Trophoblast cell (in vitro differentiated cells and primary cell): ENCODE results near the gene ATP23.

Source experiments
- DNase-seq, 2 donors: peaks; one replicate each; pipeline ENCODE4 v3.0.0-alpha.2; 2016
- H2AFZ ChIP-seq: 2 replicates; pipeline ENCODE4 v1.6.1; 2013; ENCODE audit warnings: low read length, moderate library complexity, mild to moderate bottlenecking; ENCODE audit not compliant: insufficient read depth, poor library complexity
- H2AK5ac ChIP-seq: 2 replicates; pipeline ENCODE4 v1.6.1; 2013; ENCODE audit warnings: mild to moderate bottlenecking, low read length
- H2BK120ac ChIP-seq: 2 replicates; pipeline ENCODE4 v1.6.1; 2013; ENCODE audit warnings: low read length, mild to moderate bottlenecking, moderate library complexity; ENCODE audit not compliant: insufficient read depth, poor library complexity
- H2BK12ac ChIP-seq: 2 replicates; pipeline ENCODE4 v1.6.1; 2013; ENCODE audit warnings: mild to moderate bottlenecking, low read length, moderate library complexity
- H2BK5ac ChIP-seq: 2 replicates; pipeline ENCODE4 v1.6.1; 2013; ENCODE audit warnings: low read length, low read depth, moderate library complexity, mild to moderate bottlenecking; ENCODE audit not compliant: poor library complexity
- H3K14ac ChIP-seq: 2 replicates; pipeline ENCODE4 v1.6.1; 2013; ENCODE audit warnings: mild to moderate bottlenecking, low read length
- H3K18ac ChIP-seq: 2 replicates; pipeline ENCODE4 v1.6.1; 2013; ENCODE audit warnings: mild to moderate bottlenecking, low read length
- H3K23ac ChIP-seq: 2 replicates; pipeline ENCODE4 v1.6.1; 2013; ENCODE audit warnings: low read length
- H3K27ac ChIP-seq: 2 replicates; pipeline ENCODE4 v1.5.1; 2013; ENCODE audit warnings: low read depth, mild to moderate bottlenecking, inconsistent platforms, low read length, moderate library complexity
- H3K27me3 ChIP-seq: 2 replicates; pipeline ENCODE4 v1.6.1; 2013; ENCODE audit warnings: inconsistent platforms, mild to moderate bottlenecking, low read length, moderate library complexity; ENCODE audit not compliant: insufficient read depth
- H3K36me3 ChIP-seq, 2 experiments: 1 replicate in 1 of 2; 2 replicates in 1 of 2; pipeline ENCODE4 v1.6.1; 2013; ENCODE audit warnings: low read length in 2 of 2, mild to moderate bottlenecking in 2 of 2, moderate library complexity in 1 of 2; ENCODE audit not compliant: insufficient read depth in 2 of 2, control insufficient read depth in 1 of 2
- H3K4ac ChIP-seq: 2 replicates; pipeline ENCODE4 v1.6.1; 2013; ENCODE audit warnings: low read depth, mild to moderate bottlenecking, low read length, moderate library complexity
- H3K4me1 ChIP-seq, 2 experiments: 1 replicate in 1 of 2; 2 replicates in 1 of 2; pipeline ENCODE4 v1.6.1; 2013; ENCODE audit warnings: low read length in 2 of 2, mild to moderate bottlenecking in 2 of 2, moderate library complexity in 1 of 2; ENCODE audit not compliant: insufficient read depth in 2 of 2, control insufficient read depth in 1 of 2
- H3K4me2 ChIP-seq: 2 replicates; pipeline ENCODE4 v1.6.1; 2013; ENCODE audit warnings: inconsistent platforms, mild to moderate bottlenecking, low read length, moderate library complexity
- H3K4me3 ChIP-seq: 2 replicates; pipeline ENCODE4 v1.5.1; 2013; ENCODE audit warnings: mild to moderate bottlenecking, low read depth, low read length, inconsistent platforms
- H3K79me1 ChIP-seq: one replicate; pipeline ENCODE4 v1.6.1; 2013; ENCODE audit warnings: low read length
- H3K79me2 ChIP-seq: 2 replicates; pipeline ENCODE4 v1.6.1; 2013; ENCODE audit warnings: low read length, mild to moderate bottlenecking; ENCODE audit not compliant: control insufficient read depth, insufficient read depth, poor library complexity
- H3K9ac ChIP-seq: 2 replicates; pipeline ENCODE4 v1.6.1; 2013; ENCODE audit warnings: mild to moderate bottlenecking, low read length
- H3K9me3 ChIP-seq: 2 replicates; pipeline ENCODE4 v1.6.1; 2013; ENCODE audit warnings: low read depth, mild to moderate bottlenecking, control low read depth, inconsistent platforms, low read length; ENCODE audit not compliant: insufficient read depth
- H4K12ac ChIP-seq: 2 replicates; pipeline ENCODE4 v1.6.1; 2013; ENCODE audit warnings: low read depth, mild to moderate bottlenecking, low read length, moderate library complexity
- H4K8ac ChIP-seq: 2 replicates; pipeline ENCODE4 v1.6.1; 2013; ENCODE audit warnings: low read depth, mild to moderate bottlenecking, low read length, moderate library complexity
- H4K91ac ChIP-seq: one replicate; pipeline ENCODE4 v1.6.1; 2013; ENCODE audit warnings: low read depth, mild to moderate bottlenecking, low read length, moderate library complexity
- WGBS: extraction: QIAGEN DNeasy Blood & Tissue Kit; methylation state at CpG from one replicate; pipeline ENCODE4 v1.1.7; 2013; ENCODE audit warnings: missing lambda C conversion rate; ENCODE audit not compliant: insufficient read length, insufficient coverage; ENCODE audit errors: extremely low coverage; 5-methylcytosine and 5-hydroxymethylcytosine counted together

The ATP23 gene

DNA sequence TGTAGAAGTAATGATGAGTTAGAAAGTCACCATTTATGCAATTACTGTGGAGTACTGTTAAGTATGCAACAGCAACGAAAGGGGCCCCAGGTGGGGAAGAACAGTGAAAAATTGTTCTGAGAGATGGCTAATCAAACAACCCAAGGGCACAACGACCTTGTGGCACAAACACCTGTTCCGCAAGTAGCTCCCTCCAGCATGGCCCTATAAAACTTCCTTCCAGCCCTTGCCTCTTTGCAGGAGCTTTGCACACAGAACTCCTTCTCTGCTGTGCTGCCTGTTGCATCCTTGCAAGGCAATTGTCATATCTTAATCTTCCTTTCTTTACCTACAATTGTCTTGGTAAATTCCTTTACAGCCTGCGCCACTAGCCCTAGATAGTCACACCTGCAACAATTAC lies 23.2 kb upstream of the ATP23 start:
- Histone ChIP-seq H3K79me2 (no peaks in the 10 kb centered on the region), H2BK5ac (no peak overlapping the region), H3K4ac (no peak overlapping the region), H4K12ac (no peak overlapping the region), H2BK120ac (no peak overlapping the region), H2AK5ac (no peak overlapping the region), H3K14ac (no peak overlapping the region), H3K18ac (no peak overlapping the region), H3K4me2 (no peak overlapping the region), H3K9ac (no peak overlapping the region), H4K8ac (no peak overlapping the region), H3K4me3 (no peak overlapping the region), H3K4me1 (no peaks in the 10 kb centered on the region), H3K27me3 (no peaks in the 10 kb centered on the region), H2BK12ac (no peak overlapping the region), H3K36me3 (no peaks in the 10 kb centered on the region), H3K27ac (no peak overlapping the region), H3K79me1 (no peaks in the 10 kb centered on the region), H2AFZ (no peak overlapping the region), H4K91ac (no peak overlapping the region), H3K23ac (no peak overlapping the region), H3K9me3 (no peaks in the 10 kb centered on the region)
- no CpG with 5 or more reads among the region's 4 CpGs for WGBS
- no peak for DNase-seq

DNA sequence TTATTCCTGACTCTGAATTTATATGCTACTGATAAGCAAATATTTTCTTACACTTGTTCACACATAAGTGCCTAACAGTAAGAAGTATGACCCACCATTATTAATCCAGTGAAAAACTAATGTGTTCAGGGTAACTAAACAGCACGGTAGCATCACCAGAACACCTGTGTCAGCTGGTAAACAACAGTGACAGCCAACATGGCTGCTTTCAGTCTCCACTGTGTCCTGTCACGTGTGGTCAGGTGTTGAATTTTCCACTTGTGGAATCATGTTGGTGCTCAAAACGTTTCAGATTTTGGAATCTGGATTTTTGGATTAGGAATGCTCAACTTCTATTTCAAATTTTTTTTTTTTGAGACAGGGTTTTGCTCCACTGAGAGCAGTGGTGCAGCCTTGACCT lies 14.3 kb upstream of the ATP23 start:
- Histone ChIP-seq H3K4me2 (no peak overlapping the region), H3K4me3 (no peak overlapping the region), H3K4me1 (no peaks in the 10 kb centered on the region), H3K79me2 (no peaks in the 10 kb centered on the region), H3K4ac (no peak overlapping the region), H3K79me1 (no peaks in the 10 kb centered on the region), H2BK120ac (no peak overlapping the region), H2BK12ac (no peak overlapping the region), H3K14ac (no peak overlapping the region), H4K8ac (no peak overlapping the region), H3K36me3 (no peaks in the 10 kb centered on the region), H2AK5ac (no peak overlapping the region), H2BK5ac (no peak overlapping the region), H4K12ac (no peak overlapping the region), H3K23ac (no peak overlapping the region), H3K27ac (no peak overlapping the region), H3K27me3 (no peaks in the 10 kb centered on the region), H3K18ac (no peak overlapping the region), H2AFZ (no peak overlapping the region), H4K91ac (no peak overlapping the region), H3K9ac (no peak overlapping the region), H3K9me3 (no peaks in the 10 kb centered on the region)
- WGBS: no CpG with 5 or more reads among the region's 3 CpGs
- no peak for DNase-seq

DNA sequence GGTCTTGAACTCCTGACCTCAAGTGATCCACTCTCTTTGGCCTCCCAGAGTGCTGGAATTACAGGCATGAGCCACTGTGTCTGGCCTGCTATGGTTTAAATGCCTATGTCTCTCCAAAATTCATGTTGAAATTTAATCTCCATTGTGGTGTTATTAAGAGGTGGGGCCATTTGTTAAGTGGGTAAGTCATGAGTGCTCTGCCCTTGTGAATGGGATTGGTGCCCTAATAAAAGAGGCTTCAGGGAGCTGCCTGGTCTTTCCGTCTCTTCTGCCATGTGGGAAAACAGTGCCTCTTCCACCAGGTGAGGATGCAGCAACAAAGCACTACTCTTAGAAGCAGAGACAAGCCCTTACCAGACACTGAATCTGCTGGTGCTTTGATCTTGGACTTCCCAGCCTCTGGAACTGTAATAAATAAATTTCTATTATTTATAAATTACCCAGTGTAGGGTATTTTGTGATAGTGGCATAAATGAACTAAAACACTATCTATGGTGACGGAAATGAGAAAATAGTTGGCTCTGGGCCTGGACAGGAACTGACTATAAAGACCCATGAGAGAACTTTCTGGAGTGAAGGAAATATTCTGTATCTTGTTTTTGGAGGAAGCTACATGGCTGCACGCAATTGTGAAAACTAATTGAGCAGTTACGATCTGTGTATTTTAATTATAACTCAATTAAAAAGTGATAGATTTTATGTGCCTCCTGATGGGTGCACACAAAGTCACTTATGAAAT lies 12.1 kb upstream of the ATP23 start:
- Histone ChIP-seq H2AK5ac (no peak overlapping the region), H3K4me3 (no peak overlapping the region)
- WGBS: no CpG with 5 or more reads among the region's 4 CpGs

DNA sequence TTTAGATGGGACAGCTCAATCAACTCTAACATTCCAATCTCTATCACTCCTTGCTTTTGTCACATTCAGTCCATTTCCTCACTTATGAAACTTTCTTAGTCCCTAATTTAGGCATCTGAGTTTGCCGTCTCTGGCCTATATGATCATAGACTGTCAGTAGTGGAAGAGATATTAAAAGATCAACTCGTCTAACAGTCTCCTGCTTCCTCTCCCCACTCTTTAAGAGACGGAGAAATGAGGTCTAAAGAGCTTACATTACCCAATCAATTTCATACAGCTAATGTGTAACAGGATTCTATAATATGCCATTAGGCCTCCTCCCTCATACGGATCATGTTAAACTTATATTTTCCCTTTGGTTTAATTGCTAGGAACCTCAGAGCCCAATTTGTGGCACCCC lies 6.5 kb upstream of the ATP23 start:
- Histone ChIP-seq H3K4ac (no peak overlapping the region), H4K91ac (no peak overlapping the region), H2BK12ac (no peak overlapping the region), H4K12ac (no peak overlapping the region), H3K79me1 (no peaks in the 10 kb centered on the region), H3K36me3 (no peaks in the 10 kb centered on the region), H4K8ac (no peak overlapping the region), H2AK5ac (no peak overlapping the region), H3K18ac (no peak overlapping the region), H3K9ac (no peak overlapping the region), H2BK120ac (no peak overlapping the region), H3K9me3 (no peaks in the 10 kb centered on the region), H3K4me2 (no peak overlapping the region), H3K27me3 (no peaks in the 10 kb centered on the region), H3K23ac (no peak overlapping the region), H2AFZ (no peak overlapping the region), H3K79me2 (no peaks in the 10 kb centered on the region), H3K4me1 (no peaks in the 10 kb centered on the region), H3K27ac (no peak overlapping the region), H2BK5ac (no peak overlapping the region), H3K14ac (no peak overlapping the region), H3K4me3 (no peak overlapping the region)
- no peak for DNase-seq
- WGBS: no CpG with 5 or more reads among the region's 4 CpGs

More for the DNA sequence above, 12.1 kb upstream of the ATP23 start:
- H3K27ac ChIP-seq: no peak overlapping the region
- no peaks in the 10 kb centered on the region for H3K79me1 ChIP-seq
- no peaks in the 10 kb centered on the region for H3K27me3 ChIP-seq
- no peak overlapping the region for H3K23ac ChIP-seq
- H3K79me2 ChIP-seq: no peaks in the 10 kb centered on the region
- no peak for DNase-seq
- H2BK5ac ChIP-seq: no peak overlapping the region
- no peaks in the 10 kb centered on the region for H3K4me1 ChIP-seq
- H3K36me3 ChIP-seq: no peaks in the 10 kb centered on the region
- no peak overlapping the region for H4K8ac ChIP-seq
- no peak overlapping the region for H2AFZ ChIP-seq
- H3K14ac ChIP-seq: no peak overlapping the region
- H3K4ac ChIP-seq: no peak overlapping the region
- no peak overlapping the region for H4K12ac ChIP-seq
- no peak overlapping the region for H3K4me2 ChIP-seq
- H4K91ac ChIP-seq: no peak overlapping the region
- H2BK12ac ChIP-seq: no peak overlapping the region
- H3K9me3 ChIP-seq: no peaks in the 10 kb centered on the region
- no peak overlapping the region for H3K18ac ChIP-seq
- H2BK120ac ChIP-seq: no peak overlapping the region
- no peak overlapping the region for H3K9ac ChIP-seq
